ENCODE data around the gene INPP4A. TPM values are rescaled to one million over a fixed set of nuclear protein-coding genes. Genes with fewer than 3 reads are reported as not detected.
A peak's percentile ranks its signal among the peaks of the same experiment; 100 is the strongest.

INPP4A gene
- total RNA-seq, 1 donor from 2014 or later = 18.0 TPM

DNA sequence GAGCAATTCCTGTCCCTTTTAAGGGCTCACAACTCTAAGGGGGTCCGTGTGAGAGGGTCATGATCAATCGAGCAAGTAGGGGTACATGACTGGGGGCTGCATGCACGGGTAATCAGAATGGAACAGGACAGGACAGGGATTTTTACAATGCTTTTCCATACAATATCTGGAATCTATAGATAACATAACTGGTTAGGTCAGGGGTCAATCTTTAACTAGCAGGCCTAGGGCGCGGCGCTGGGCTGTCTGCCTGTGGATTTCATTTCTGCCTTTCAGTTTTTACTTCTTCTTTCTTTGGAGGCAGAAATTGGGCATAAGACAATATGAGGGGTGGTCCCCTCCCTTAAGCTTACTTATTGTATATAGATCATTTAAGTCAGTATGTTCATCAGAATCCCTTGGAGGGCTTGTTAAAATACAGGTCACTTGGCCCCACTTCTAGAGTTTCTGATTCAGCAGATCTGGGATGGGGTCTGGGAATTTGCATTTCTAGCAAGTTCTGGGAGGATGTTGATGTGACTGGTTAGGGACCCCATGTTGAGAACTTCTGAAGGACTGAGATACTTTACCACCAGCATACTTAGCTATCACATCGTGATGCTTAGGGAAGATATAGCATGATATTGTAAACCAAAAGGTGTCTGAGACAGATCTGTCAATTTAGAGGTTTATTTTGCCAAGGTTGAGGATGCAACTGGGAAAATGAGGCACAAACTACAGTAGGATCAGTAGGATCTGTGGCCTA, 2.8 kb upstream of the INPP4A start:
- no peaks in the 10 kb centered on the region for H3K27me3 ChIP-seq (ENCODE audit: control insufficient read depth, insufficient read depth, low read length)
- H3K4me3 ChIP-seq (ENCODE audit: low read depth, low read length) = no peak overlapping the region
- H3K36me3 ChIP-seq (ENCODE audit: control insufficient read depth, insufficient read depth, low read length) = no peaks in the 10 kb centered on the region
- no peak for DNase-seq (ENCODE audit: low read depth)
- TF ChIP-seq, protein P1, sequence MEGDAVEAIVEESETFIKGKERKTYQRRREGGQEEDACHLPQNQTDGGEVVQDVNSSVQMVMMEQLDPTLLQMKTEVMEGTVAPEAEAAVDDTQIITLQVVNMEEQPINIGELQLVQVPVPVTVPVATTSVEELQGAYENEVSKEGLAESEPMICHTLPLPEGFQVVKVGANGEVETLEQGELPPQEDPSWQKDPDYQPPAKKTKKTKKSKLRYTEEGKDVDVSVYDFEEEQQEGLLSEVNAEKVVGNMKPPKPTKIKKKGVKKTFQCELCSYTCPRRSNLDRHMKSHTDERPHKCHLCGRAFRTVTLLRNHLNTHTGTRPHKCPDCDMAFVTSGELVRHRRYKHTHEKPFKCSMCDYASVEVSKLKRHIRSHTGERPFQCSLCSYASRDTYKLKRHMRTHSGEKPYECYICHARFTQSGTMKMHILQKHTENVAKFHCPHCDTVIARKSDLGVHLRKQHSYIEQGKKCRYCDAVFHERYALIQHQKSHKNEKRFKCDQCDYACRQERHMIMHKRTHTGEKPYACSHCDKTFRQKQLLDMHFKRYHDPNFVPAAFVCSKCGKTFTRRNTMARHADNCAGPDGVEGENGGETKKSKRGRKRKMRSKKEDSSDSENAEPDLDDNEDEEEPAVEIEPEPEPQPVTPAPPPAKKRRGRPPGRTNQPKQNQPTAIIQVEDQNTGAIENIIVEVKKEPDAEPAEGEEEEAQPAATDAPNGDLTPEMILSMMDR (IDR thresholded peaks at IDR 0.05; ENCODE audit: insufficient read depth, low read length, poor library complexity, severe bottlenecking) = no peak

DNA sequence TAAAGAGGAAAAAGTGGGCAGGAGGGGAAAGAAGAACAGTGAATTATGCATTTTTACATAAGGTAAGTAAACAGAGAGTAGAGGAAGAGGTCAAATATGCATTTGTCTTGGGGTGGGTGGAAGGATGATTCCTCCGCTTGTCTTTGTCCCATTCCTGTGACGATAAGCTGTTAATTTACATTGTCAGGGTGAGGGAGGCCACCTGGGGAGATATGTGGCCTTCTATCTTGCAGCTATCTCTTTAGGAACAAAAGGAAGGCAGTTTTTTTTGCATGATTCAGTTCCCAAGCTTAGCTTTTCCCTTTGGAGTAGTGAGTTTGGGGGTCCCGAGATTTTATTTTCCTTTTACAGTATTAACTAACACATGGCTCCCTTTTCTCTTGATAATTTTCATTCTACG, 2.2 kb upstream of the INPP4A start:
- no peak overlapping the region for H3K4me3 ChIP-seq (ENCODE audit: low read depth, low read length)
- TF ChIP-seq, protein P1 (IDR thresholded peaks at IDR 0.05; ENCODE audit: insufficient read depth, low read length, poor library complexity, severe bottlenecking) = no peak
- no peak for DNase-seq (ENCODE audit: low read depth)
- no peaks in the 10 kb centered on the region for H3K27me3 ChIP-seq (ENCODE audit: control insufficient read depth, insufficient read depth, low read length)
- H3K36me3 ChIP-seq (ENCODE audit: control insufficient read depth, insufficient read depth, low read length) = no peaks in the 10 kb centered on the region

DNA sequence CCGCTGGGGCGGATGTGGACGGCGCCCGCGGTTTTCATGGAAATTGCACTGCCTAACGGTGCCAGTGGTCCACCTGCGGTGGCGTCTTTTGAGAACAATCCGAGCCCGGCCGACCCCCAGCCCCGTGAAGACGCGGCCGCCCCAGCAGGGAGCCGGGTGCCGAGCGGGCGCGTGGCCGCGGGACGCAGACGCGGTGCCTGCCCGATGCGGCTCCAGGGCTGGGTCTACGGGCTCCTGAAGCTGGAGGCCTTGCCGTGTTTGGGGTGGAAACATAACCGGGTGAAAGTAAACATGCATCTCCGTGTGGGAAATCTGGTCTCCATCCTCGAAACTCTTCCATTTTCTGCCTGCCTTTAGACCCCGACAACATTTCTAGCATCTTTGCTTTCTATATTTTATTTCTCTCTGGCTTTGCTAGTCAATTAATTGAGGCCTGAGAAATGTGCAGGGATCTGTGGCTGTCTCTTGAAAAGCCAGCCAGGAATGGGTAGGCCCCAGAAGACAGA, 572 bp downstream of the INPP4A start:
- TF ChIP-seq, protein P1 (IDR thresholded peaks at IDR 0.05; ENCODE audit: insufficient read depth, low read length, poor library complexity, severe bottlenecking) = no peak
- no peak for DNase-seq (ENCODE audit: low read depth)
- Histone ChIP-seq H3K36me3 (ENCODE audit: control insufficient read depth, insufficient read depth, low read length) (no peaks in the 10 kb centered on the region), H3K27me3 (ENCODE audit: control insufficient read depth, insufficient read depth, low read length) (no peaks in the 10 kb centered on the region), H3K4me3 (ENCODE audit: low read depth, low read length) (peak overlapping the region; percentile 73)

DNA sequence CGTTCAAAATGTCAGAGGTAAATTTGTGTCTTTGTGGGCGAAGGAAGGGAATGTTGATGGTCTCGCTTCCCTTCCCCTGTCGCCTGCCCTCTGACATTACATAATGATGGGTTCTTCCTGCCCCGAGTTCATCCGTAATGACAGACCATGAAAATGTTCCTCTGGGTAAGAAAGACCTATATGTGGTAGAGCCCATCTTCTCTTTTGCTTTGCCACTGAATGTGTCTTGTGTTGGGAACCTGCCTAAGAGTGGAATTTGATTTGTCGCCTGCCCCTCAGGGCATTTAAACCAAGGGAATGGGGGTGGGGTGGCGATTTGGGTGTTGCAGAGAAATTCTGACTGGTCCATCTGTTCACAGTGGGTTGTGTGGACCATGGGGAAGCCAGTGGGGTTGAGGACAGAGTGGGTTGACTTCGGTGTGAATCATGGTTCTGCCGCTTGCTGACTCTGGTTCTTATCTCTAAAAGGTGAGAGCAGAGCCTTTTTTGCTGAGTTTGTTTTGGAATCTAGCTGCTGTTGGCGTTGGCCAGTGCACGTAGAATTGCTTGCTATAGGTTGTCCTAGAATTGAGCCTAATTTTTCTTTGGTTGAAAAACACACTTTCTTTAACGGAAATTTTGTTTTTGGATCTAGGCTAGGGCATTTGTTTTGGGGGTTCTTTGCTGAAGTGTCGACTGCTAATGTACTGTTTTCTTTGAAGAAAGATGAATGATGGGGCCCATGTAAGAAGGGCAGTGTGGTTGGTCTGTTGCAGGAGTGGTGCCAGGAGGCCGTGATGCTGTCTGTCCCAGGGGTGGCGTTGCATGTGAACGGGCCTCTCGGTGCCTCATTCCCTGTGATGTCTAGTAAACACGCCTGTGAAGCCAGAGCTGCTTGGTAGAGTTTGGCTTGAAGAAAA, 1.3 kb downstream of the INPP4A start:
- H3K27me3 ChIP-seq (ENCODE audit: control insufficient read depth, insufficient read depth, low read length) = no peaks in the 10 kb centered on the region
- DNase-seq (ENCODE audit: low read depth) = no peak
- TF ChIP-seq, protein P1 (IDR thresholded peaks at IDR 0.05; ENCODE audit: insufficient read depth, low read length, poor library complexity, severe bottlenecking) = no peak
- peak overlapping the region; percentile 73 for H3K4me3 ChIP-seq (ENCODE audit: low read depth, low read length)
- no peaks in the 10 kb centered on the region for H3K36me3 ChIP-seq (ENCODE audit: control insufficient read depth, insufficient read depth, low read length)

DNA sequence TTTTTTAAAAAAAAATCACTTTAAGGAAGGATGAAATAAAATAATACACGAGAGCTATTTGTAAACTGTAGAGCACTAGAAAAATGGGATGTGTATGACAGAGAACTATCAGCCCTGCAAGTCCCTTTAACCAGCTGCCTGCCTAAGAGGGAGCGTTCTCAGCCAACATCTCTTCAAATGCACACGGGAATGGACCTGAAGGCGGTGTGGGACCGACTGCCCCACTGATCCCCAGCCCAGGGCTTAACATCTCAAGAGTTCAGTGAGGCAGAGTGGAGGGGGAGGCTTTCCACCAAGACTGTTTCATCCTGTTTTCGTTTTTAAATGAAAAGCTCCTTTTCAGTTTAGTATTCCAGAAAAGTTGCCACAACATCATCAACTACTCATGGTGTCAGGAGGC, 2.2 kb downstream of the INPP4A start:
- TF ChIP-seq, protein P1 (IDR thresholded peaks at IDR 0.05; ENCODE audit: insufficient read depth, low read length, poor library complexity, severe bottlenecking) = no peak
- no peaks in the 10 kb centered on the region for H3K27me3 ChIP-seq (ENCODE audit: control insufficient read depth, insufficient read depth, low read length)
- DNase-seq (ENCODE audit: low read depth) = no peak
- no peaks in the 10 kb centered on the region for H3K36me3 ChIP-seq (ENCODE audit: control insufficient read depth, insufficient read depth, low read length)
- no peak overlapping the region for H3K4me3 ChIP-seq (ENCODE audit: low read depth, low read length)
